SW480 (cell line): ENCODE data around the gene ORC4.
A peak's percentile ranks its signal among the peaks of the same experiment; 100 is the strongest.
"Not testable (repeated sequence)": the region's sequence is repeated elsewhere in the genome, so short reads cannot be mapped to it uniquely, and the experiment has no call there.

Source experiments
- DNase-seq: peaks from one replicate; pipeline ENCODE4 v3.0.0-alpha.2; 2016; ENCODE audit warnings: low spot score

Gene ORC4

DNA sequence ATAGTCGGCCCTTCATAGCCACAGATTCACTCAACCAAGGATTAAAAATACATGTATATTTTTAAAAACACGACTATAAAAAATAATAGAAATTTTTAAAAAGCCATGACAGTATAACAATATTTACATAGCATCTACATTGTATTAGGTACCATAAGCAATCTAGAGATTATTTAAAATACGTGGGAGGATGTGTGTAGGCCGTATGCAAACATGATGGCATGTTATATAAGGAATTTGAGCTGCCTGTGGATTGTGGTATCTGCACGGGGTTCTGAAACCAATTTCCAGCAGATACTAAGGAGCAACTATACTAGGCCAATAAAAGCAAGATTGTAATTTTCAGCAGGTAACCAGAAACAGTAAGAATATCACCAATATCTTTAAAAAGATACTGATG lies 5.9 kb downstream of the ORC4 start:
- DNase-seq, result no peak

DNA sequence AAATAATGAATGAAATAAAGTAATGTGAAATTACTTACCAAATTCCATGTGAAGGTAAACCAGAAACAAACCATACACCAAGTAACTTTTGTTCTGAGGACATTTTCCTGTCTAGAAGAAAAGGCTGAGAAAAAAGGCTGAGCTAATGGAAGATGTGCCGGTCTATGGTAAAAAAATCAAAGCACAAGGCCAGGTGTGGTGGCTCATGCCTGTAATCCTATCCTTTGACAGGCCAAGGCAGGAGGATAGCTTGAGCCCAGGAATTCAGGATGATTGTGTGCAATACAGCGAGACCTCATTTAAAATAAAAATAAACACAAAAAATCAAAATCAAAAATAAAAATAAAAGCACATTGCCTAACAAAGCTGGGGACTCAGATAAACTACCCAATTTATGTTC lies 6.7 kb downstream of the ORC4 start:
- DNase-seq, result no peak

DNA sequence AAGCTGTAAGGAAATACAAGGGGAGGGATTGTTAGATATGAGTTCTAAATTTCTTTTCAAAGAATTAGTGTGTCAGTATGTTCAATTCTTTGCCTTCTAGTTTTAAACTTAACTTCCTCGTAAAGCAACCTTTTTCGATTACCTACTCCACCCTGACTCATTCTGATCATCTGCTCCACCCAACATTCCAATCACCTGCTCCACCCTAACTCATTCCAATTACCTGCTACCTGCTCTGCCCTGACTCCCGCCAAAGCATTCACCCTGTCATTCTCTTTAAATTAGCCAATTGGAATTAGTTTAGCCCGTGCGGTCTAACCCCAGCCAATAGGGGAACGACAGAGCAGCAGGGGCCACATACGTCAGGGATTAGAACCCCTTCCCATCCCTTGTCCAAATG lies 12.1 kb downstream of the ORC4 start:
- not testable (repeated sequence) for DNase-seq

DNA sequence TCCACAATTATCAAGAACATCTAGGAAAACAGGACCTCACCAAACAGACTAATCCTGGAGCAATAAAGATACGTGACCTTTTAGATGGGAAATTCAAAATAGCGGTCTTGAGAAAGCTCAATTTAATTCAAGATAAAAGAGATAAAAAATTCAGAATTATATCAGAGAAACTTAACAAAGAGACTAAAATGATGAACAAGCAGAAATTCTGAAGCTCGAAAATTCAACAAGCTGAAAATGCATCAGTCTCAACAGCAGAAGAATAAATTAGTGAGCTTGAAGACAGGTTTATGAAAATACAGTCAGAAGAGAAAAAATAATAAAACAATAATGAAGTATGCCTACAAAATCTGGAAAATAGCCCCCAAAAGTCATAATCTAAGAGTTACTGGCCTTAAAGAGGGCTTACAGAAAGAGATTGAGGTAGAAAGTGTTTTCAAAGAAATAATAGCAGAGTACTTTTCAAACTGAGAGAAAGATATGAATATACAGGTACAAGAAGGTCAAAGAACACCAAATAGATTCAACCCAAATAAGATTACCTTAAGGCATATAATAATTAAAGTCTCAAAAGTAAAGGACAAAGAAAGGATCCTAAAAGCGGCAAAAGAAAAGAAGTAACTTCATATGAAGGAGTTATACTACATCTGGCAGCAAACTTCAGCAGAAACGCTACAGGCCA lies 13.2 kb downstream of the ORC4 start:
- DNase-seq, result no peak

DNA sequence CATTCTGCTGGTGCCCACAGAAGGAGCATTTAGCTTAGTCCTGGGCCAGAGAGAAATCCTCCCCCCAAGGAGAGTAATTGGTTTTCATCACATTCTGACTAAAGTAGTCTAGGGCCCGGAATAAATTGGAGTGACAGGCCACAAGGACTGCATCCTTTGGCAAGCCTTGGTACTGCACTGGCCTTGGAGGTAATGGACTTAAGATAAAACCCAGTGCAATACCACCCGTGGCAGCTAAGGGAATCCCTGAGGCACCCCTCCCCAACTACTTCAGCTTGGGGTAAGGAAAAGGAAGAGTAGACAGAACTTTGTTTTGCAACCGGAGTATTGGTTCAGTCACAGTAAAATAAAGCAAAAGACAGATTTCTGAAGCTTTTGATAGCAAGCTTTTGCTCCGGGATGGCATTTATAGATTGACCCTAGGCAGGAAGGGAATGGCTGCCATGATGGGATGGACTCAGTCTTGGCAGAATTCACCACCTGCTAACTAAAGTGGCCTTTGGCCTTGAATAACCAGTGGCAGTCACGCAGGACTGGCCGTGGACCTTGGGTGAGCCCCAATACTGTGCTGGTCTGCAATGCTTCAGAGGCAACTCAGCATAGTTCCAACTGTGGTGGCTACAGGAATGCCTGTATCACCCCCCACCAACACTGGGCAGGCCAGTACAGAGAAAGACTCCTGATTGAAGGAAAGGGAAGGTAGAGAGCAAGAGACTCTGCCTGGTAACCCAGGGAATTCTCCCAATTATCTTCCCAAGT lies 14.1 kb downstream of the ORC4 start:
- DNase-seq, result no peak

DNA sequence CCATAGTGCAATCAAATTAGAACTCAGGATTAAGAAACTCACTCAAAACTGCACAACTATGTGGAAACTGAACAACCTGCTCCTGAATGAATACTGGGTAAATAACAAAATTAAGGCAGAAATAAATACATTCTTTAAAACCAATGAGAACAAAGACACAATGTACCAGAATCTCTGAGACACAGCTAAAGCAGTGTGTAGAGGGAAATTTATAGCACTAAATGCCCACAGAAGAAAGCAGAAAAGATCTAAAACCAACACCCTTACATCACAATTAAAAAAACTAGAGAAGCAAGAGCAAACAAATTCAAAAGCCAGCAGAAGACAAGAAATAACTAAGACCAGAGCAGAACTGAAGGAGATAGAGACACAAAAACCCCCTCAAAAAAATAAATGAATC lies 18.1 kb downstream of the ORC4 start:
- not testable (repeated sequence) for DNase-seq

DNA sequence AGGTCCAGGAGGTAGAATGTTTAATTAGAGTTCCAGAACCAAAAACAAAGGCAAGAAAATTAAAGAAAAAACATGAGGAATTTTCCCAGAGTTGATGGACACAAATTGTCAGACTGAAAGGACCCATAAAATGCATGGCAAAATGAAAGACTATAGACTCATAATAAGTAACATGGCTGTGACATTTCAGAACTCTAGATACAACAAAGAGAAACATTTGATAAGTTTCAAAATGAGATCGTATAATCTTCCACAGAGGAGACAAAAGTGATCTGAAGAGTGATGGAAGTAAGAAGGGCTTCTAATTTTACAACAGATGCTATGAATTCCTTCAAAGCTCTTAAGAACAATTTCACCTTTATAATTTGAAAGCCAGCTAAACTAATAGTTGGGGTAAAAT lies 20.4 kb downstream of the ORC4 start:
- DNase-seq, result no peak

DNA sequence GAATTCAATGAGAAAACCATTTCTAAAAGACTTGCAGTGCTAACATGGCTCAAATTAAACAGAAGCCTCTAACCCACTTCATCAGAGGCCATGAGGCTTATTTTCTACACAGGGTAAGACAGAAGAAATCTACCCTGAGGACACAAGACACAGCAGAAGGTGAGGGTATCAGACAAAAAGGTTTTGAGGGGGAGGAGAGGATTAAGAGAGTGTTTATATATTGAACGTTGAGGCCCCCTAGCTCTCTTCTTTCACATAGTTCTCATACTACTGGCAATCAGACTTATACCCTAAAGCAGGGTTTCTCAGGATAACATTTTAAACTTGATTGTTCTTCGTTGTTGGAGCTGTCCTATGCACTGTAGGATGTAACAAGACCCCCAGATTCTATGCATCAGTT lies 21.4 kb downstream of the ORC4 start:
- DNase-seq, result no peak

DNA sequence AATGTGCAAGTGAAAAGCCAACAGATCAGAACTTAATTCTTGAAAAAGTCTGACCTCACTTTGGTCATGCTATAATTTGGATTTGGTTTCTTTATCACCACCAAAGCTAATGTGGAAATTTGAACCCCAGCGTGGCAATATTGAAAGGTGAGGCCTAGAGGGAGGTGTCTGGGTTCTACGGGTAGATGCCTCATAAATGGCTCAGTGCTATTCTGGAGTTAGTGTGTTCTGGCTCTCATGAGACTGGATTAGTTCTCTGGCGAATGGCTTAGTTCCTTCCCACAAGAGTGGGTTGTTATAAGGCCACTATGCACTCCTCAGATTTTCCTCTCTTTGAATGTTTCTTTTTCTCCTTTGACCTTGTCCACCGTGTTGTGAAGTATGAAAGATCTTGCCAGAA lies 22.3 kb downstream of the ORC4 start:
- DNase-seq, result no peak

DNA sequence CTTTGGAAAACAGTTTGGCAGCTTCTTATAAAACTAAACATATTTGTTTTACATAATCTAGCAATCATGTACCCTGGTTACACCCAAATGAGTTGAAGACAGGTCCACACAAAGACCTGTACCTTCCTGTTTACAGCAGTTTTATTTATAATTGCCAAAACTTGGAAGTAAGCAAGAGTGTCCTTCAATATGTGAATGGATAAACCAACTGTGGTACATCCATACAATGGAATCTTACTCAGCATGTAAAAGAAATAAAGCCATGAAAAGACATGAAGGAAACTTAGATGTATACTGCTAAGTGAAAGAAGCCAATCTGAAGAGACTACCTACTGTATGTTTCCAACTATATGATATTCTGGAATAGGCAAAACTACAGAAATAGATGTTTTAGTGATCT lies 23.7 kb downstream of the ORC4 start:
- no peak for DNase-seq

DNA sequence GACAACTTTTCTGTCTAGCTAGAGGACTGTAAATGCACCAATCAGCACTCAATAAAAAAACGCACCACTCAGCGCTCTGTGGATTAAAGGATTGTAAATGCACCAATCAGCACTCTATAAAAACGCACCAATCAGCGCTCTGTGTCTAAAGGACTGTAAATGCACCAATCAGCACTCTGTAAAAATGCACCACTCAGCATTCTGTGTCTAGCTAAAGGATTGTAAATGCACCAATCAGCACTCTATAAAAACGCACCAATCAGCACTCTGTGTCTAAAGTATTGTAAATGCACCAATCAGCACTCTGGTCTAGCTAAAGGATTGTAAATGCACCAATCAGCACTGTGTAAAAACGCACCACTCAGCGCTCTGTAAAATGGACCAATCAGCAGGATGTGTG lies 25.6 kb downstream of the ORC4 start:
- not testable (repeated sequence) for DNase-seq

DNA sequence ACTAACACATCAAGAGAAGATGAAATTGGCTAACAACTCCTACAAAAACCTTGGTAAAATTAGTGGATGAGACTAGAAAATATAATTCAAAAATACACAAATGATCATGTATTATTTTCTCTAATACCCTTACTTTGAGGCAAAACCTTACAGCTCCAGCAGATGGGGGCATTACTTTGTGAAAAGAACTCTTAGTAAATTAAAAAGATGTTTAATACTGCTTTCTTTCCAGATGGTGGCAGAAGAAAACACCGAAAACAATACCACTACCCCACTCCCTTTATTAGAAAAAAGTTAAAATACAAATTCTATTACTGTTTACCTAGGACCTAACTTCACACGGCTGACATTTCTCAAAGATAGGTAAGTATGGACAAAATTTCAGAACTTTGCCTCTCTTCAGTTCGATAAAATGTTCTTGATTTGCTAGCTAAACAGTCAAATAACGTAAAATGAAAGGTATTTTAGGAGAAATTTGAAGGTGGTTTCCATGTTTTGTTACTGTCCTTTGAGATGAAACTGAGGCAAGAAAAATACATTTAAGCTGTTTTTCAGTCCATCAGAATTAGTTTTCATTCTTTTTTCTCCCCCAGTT lies 30.6 kb downstream of the ORC4 start:
- DNase-seq, result peak; percentile 36

DNA sequence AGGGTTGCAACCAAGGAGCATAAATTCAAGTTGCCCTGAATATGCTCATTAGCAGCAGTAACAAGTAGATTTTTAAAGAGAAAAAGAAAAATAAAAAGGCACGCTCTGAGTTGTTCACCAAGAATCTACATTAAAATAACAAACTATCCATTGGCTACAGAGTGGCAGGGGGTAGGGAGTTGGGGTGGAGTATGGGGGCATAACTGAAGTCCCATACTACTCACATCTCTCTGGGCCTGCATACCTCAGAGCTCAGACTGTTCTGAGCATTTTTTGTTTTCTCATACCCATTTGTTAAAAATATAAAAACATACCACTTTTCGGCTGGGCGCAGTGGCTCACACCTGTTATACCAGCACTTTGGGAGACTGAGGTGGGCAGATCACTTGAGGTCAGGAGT lies 31.4 kb downstream of the ORC4 start:
- DNase-seq, result no peak

DNA sequence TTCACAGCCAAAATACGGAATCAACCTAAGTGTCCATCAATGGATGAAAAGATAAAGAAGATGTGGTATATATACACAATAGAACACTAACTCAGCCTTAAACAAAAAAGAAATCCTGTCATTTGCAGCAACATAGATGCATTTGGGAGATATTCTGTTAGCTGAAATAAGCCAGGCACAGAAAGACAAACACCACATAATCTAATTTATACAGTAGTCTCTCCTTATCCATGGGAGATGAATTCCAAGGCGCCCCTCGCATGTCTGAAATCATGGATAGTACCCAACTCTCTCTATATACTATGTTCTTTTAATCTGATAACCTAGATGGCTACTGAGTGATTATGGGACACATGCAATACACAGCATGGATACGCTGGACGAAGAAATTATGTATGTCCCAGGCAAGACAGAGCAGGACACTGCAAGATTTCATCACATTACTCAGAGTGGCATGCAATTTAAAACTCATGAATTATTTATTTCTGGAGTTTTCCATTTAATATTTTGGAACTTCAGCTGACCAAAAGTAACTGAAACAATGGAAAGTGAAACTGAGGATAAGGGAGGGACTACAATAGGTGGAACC lies 39.5 kb downstream of the ORC4 start:
- DNase-seq, result no peak

DNA sequence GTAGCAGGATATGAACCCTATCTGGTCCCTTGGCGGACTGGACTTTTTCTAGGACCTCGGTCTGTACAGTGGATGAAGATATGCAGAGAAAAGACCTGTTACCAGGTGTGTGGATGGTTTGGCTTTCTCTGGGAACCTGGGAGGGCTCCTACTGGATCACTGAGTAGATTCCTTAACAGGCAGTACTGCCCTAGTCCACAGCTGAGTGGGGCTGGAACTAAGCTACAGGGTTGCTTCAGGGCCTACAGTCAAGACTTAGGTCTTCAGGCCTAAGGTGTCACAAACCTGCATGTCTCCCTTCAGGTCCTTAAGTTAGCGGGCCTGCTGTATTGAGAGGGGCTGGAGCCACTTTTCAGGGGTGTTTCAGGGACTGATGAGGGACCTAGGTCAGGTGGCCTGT lies 42.9 kb downstream of the ORC4 start:
- no peak for DNase-seq

DNA sequence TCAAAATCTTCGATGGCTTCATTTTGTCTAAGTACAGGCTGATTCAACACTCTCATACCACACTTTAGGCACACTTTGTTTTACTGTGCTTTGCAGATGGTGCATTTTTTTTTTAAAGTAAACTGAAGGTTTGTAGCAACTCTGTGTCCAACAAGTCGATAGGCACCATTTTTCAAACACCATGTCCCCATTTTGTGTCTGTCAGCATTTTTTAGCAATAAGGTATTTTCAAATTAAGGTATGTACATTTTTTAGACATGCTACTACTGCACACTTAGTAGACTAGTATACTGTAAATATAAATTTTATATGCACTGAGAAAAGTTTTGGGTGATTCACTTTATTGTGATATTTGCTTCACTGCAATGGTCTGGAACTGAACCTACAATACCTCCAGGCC lies 44.4 kb downstream of the ORC4 start:
- no peak for DNase-seq

DNA sequence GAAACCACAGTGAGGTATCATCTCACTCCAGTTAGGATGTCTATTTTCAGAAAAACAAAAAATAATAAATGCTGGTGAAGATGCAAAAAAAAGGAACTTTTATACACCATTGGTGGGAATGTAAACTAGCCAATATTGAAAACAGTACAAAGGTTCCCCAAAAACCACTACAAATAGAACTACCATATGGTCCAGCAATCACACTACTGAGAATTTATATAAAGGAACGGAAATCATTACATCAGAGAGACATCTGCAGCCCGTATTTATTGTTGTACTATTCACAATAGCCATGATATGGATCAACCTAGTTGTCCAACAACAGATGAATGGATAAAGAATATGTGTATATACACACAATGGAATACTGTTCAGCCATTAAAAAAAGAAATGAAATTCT lies 52.0 kb downstream of the ORC4 start:
- no peak for DNase-seq

DNA sequence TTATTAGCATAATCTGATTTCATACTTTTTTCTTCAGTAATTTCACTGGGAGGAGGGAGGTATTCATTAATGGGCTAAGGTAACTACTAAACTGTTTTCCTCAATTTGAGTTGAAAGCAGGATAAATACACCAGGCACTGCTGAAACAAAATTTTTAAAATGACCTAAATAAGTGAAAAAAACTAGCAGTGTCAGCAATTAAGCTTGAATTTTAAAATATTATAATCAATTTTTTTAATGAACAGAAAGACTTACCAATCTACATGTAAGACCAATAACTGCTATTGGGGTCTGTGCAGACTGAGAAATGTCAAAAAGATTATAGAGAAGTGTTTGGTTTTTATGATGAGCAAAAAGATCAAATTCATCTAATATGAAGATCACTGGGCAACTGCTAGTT lies 68.4 kb downstream of the ORC4 start:
- DNase-seq, result no peak

DNA sequence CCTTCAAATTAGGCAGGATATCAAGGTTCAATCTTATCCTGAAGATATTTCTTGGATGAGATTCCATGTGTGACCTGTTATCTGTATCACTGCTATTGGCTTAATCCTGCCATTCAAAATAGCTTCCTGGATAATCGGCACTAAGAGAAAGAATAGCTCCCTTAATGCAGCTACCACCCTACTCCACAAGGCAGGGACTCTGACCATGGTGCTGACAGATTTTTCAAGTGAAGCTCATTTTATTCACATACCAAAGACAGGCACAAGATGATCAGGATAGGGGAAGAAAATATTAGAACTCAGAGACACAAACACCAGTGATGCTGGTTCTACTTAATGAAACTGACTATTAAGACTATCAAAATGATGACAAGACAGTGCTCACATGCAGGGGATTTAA lies 74.9 kb downstream of the ORC4 start:
- no peak for DNase-seq

DNA sequence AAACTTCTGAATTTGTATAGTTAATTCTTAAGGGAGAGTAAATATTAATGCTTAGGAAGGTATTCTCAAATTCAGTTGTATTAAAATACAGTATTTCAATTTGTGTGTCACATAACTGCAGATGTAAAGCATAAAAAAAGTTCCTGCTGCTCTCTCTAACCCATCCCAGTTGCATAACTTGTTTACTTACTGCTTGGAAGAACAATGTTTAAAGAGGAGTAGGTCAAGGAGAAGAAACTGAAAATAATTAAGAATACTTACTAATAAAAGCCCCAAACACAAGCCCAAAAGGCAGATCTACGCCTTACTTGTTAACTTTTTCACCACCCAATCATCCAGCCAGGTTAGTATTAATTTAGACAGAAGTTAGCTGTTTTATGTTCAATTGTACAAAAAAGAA lies 81.2 kb downstream of the ORC4 start:
- DNase-seq, result no peak

DNA sequence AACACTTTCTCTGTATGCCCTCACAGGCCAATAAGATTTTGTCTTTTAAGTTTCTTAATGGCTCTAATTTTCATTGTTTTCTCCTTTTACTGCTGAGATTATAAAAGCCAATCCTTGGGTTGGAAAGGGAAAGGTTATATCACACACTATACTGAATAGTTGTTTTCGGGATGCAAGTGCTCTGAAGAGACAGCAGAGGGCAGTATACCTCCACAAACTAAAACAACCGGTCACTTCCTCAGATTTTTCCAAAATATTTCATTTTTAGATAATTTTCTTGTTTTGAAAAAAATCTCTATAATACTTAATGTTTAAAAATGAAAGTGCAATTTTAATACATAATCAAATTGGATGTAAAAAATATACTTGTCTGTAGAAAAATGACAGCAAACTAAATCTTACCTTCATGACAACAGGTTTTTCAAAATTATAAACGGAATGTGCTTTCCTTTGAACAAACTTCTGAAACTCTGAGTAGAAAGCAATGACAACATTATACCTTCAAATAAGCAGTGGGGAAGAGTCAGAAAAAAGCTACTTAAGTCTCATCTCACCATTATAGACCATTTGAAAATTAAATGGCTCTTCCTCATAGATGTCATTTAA lies 82.7 kb downstream of the ORC4 start:
- peak; percentile 41 for DNase-seq

DNA sequence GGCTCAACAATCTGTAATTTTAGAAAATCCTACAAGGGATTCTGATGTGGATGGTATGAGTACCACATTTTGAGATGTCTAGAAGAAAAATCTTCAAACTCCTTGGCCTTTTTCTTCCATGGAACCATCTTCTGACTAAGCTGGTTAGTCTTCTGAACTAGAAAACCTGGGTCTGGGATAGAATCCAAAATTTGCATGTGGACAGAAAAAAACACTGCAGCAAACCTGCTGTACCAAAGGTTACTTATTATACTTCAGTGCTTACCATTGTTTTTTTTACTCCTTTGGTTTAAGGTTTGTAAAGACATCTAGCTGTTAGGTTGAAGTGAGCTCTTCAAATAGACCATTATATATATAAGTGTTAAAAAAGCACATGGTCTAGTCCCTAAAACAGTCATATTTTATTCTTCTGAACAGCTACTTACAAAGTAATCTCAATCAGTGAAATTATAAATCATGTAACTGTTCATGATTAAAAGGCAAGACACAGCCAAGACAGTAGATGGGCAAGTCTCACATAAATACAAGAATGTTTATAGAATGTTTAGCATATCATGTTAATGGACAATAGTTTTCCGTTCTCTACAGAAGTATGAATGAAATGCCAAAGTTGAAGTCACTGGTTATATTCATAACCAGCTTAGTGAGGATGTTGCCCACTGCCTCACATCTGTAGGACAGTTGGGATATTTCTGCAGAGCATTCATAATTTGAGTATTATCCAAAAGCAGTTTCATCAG lies 85.5 kb downstream of the ORC4 start:
- DNase-seq, result no peak
